ENCODE measurements around the gene DOCK2. TPM values are rescaled to one million over a fixed set of nuclear protein-coding genes. Genes with fewer than 3 reads are reported as not detected.

The DOCK2 gene
- total and polyA plus RNA-seq, 9 of the 15 experiments (the other 6 are each of a cell fraction or from before 2014, with no cell fraction given) = 4.5 to 42.6 (median 20.5) TPM

DNA sequence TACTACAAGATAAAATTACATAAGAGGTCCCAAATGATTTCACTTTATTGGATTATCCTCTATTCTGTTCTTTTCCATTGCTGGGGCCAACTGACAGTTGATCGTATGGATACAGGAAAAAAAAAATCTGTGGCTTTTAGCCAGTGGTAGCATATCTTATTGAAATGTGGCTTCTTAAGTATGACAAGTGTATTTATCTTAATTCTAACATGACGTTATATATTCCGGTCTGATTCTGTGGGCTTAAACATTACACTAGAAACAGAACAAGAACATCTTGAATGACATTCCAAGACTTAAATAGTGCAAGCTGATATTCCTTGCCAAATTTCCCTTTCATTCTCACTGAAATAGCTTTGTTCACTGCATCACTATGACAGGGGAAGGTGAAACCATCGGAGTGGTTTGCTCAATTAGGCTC is 225.3 kb downstream of the DOCK2 start (continued):
- TF ChIP-seq TFAP4 (CRISPR knock-in tag; IDR thresholded peaks at IDR 0.05; ENCODE audit: borderline replicate concordance) (no peak), DEAF1 (CRISPR knock-in tag; IDR thresholded peaks at IDR 0.05) (no peak), BRCA1 (IDR thresholded peaks at IDR 0.05) (no peak), BRCA1 (CRISPR knock-in tag; IDR thresholded peaks at IDR 0.05) (no peak), HDGF (IDR thresholded peaks at IDR 0.05) (no peak), SIX5 (IDR thresholded peaks at IDR 0.05; ENCODE audit: borderline replicate concordance in 1 of 2, insufficient read depth in 1 of 2, low read depth in 1 of 2, low read length in 2 of 2) (no peak), AFF1 (IDR thresholded peaks at IDR 0.05; ENCODE audit: low read depth in 1 of 2, partially characterized antibody in 2 of 2) (no peak)
- TF ChIP-seq, protein P1, sequence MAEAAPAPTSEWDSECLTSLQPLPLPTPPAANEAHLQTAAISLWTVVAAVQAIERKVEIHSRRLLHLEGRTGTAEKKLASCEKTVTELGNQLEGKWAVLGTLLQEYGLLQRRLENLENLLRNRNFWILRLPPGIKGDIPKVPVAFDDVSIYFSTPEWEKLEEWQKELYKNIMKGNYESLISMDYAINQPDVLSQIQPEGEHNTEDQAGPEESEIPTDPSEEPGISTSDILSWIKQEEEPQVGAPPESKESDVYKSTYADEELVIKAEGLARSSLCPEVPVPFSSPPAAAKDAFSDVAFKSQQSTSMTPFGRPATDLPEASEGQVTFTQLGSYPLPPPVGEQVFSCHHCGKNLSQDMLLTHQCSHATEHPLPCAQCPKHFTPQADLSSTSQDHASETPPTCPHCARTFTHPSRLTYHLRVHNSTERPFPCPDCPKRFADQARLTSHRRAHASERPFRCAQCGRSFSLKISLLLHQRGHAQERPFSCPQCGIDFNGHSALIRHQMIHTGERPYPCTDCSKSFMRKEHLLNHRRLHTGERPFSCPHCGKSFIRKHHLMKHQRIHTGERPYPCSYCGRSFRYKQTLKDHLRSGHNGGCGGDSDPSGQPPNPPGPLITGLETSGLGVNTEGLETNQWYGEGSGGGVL (CRISPR knock-in tag; IDR thresholded peaks at IDR 0.05) = no peak

Measured in K562 (cell line).